Osteoblast (primary cell): ENCODE results near the gene SLC35F1. TPM values are rescaled to one million over a fixed set of nuclear protein-coding genes. Genes with fewer than 3 reads are reported as not detected.

Source experiments
- DNase-seq: peaks from one replicate; pipeline ENCODE4 v3.0.0; 2011; ENCODE audit warnings: low spot score, mixed read lengths; ENCODE audit not compliant: insufficient read length; ENCODE audit errors: missing footprints
- H2AFZ ChIP-seq: 2 replicates; pipeline ENCODE4 v1.6.0; 2011; ENCODE audit warnings: mild to moderate bottlenecking, low read length
- H3K27ac ChIP-seq: 2 replicates; pipeline ENCODE4 v1.5.1; 2011; ENCODE audit warnings: mild to moderate bottlenecking, low read depth, low read length, moderate library complexity
- H3K27me3 ChIP-seq: 2 replicates; pipeline ENCODE4 v1.6.0; 2012; ENCODE audit warnings: mild to moderate bottlenecking, control low read depth, inconsistent platforms, low read length, moderate library complexity; ENCODE audit not compliant: insufficient read depth
- H3K36me3 ChIP-seq: 2 replicates; pipeline ENCODE4 v1.5.1; 2011; ENCODE audit warnings: mild to moderate bottlenecking, low read length, control low read depth, moderate library complexity; ENCODE audit not compliant: insufficient read depth
- H3K4me1 ChIP-seq: 2 replicates; pipeline ENCODE4 v1.5.1; 2011; ENCODE audit warnings: mild to moderate bottlenecking, low read length, control low read depth, moderate library complexity; ENCODE audit not compliant: insufficient read depth
- H3K4me2 ChIP-seq: 2 replicates; pipeline ENCODE4 v1.6.0; 2011; ENCODE audit warnings: mild to moderate bottlenecking, low read length; ENCODE audit not compliant: insufficient read depth
- H3K4me3 ChIP-seq: fragments of 200-600 bp; sonication (generic); 3 replicates; pipeline ENCODE4 v1.5.1; 2012; ENCODE audit warnings: mild to moderate bottlenecking, low read length, inconsistent platforms; ENCODE audit not compliant: insufficient read depth
- H3K79me2 ChIP-seq: 2 replicates; pipeline ENCODE4 v1.6.0; 2012; ENCODE audit warnings: mild to moderate bottlenecking, low read length, control low read depth, inconsistent platforms; ENCODE audit not compliant: insufficient read depth
- H3K9me3 ChIP-seq: 2 replicates; pipeline ENCODE4 v1.5.1; 2011; ENCODE audit warnings: low read depth, low read length, control low read depth
- H4K20me1 ChIP-seq: 2 replicates; pipeline ENCODE4 v1.6.0; 2012; ENCODE audit warnings: mild to moderate bottlenecking, low read length, control low read depth; ENCODE audit not compliant: insufficient read depth
- CTCF ChIP-seq: IDR thresholded peaks from 2 replicates; pipeline ENCODE4 v1.5.1; 2011; ENCODE audit warnings: mild to moderate bottlenecking, low read depth, low read length, moderate library complexity; ENCODE audit errors: extremely low read depth
- total RNA-seq: library from RNA; depleted of rRNA; stranded (reverse); fragments of >200 nt; gene quantifications from 2 replicates; pipeline ENCODE4 v1.2.3, GENCODE V29; 2012

The SLC35F1 gene
- total RNA-seq, 1 donor: under 0.01 TPM

DNA sequence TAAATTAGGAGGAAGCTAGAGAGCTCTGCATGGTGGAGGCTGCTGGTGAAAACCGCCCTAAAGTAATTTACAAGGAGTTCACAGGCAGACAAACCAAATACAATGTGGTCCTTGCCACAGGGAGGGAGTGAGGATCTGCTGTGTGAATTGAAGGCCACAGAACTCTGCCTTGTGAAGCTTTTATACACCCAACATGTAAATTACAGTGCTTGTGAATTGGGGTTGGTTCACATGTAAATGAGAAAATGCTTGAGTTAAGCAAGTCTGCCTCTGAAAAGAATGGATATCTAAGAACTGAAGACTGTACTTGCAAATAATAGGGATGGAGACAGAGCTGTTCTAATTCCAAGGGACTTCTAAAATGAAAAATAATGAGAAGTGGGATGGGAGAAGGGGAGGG, 194.2 kb downstream of the SLC35F1 start:
- DNase-seq: no peak
- TF ChIP-seq CTCF: no peak
- no peaks in the 10 kb centered on the region for H3K9me3 ChIP-seq
- no peaks in the 10 kb centered on the region for H3K36me3 ChIP-seq
- no peaks in the 10 kb centered on the region for H4K20me1 ChIP-seq
- no peaks in the 10 kb centered on the region for H3K4me1 ChIP-seq
- no peak overlapping the region for H3K4me3 ChIP-seq
- no peaks in the 10 kb centered on the region for H3K27me3 ChIP-seq
- H3K27ac ChIP-seq: no peak overlapping the region
- H2AFZ ChIP-seq: no peak overlapping the region
- H3K79me2 ChIP-seq: no peaks in the 10 kb centered on the region
- H3K4me2 ChIP-seq: no peak overlapping the region

DNA sequence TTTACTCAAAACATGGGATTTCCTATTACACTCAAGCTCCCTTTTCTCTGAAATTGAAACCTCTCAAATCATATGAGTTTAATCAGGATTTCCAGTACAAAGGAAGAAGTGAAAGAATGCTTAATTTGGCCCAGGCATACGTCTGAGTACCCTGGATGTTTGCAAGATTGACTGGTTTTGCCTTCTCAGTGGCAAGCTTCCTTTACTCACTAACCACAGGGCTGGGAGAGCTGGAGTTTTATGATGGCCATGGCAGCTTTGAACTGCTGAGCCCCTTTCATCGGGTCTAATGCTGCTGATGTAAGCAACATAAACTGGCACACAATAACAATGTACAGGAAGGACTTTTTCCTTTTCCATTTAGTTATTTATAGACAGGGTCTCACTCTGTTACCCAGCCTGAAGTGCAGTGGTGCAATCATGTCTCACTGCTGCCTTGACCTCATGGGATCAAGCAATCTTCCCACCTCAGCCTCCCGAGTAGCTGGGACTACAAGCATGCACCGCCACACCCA, 194.8 kb downstream of the SLC35F1 start:
- no peak overlapping the region for H2AFZ ChIP-seq
- TF ChIP-seq CTCF: no peak
- H3K79me2 ChIP-seq: no peaks in the 10 kb centered on the region
- no peaks in the 10 kb centered on the region for H3K36me3 ChIP-seq
- no peak for DNase-seq
- no peaks in the 10 kb centered on the region for H3K27me3 ChIP-seq
- no peaks in the 10 kb centered on the region for H3K9me3 ChIP-seq
- no peak overlapping the region for H3K4me3 ChIP-seq
- H3K27ac ChIP-seq: no peak overlapping the region
- H3K4me2 ChIP-seq: no peak overlapping the region
- H4K20me1 ChIP-seq: no peaks in the 10 kb centered on the region
- no peaks in the 10 kb centered on the region for H3K4me1 ChIP-seq

GRCh38 chr6:118102401-118102800, 195.3 kb downstream of the SLC35F1 start:
- H3K79me2 ChIP-seq: no peaks in the 10 kb centered on the region
- no peaks in the 10 kb centered on the region for H3K4me1 ChIP-seq
- H3K4me2 ChIP-seq: no peak overlapping the region
- no peak overlapping the region for H3K27ac ChIP-seq
- H4K20me1 ChIP-seq: no peaks in the 10 kb centered on the region
- H2AFZ ChIP-seq: no peak overlapping the region
- no peaks in the 10 kb centered on the region for H3K27me3 ChIP-seq
- no peak for DNase-seq
- no peak overlapping the region for H3K4me3 ChIP-seq
- no peak for TF ChIP-seq CTCF
- no peaks in the 10 kb centered on the region for H3K9me3 ChIP-seq
- H3K36me3 ChIP-seq: no peaks in the 10 kb centered on the region

- DNase-seq: no peak
Observed at GRCh38 chr6:118103381-118104146, 196.5 kb downstream of the SLC35F1 start.

More at GRCh38 chr6:118103381-118104146, 196.5 kb downstream of the SLC35F1 start:
- no peak overlapping the region for H3K4me3 ChIP-seq
- TF ChIP-seq CTCF: no peak
- H3K9me3 ChIP-seq: no peaks in the 10 kb centered on the region
- no peak overlapping the region for H3K4me2 ChIP-seq
- H3K27me3 ChIP-seq: no peaks in the 10 kb centered on the region
- no peaks in the 10 kb centered on the region for H3K36me3 ChIP-seq
- H2AFZ ChIP-seq: no peak overlapping the region
- no peaks in the 10 kb centered on the region for H3K79me2 ChIP-seq
- H3K4me1 ChIP-seq: no peaks in the 10 kb centered on the region
- no peaks in the 10 kb centered on the region for H4K20me1 ChIP-seq
- no peak overlapping the region for H3K27ac ChIP-seq
